HCT116 (cell line): ENCODE measurements around the gene GALNT13. TPM values are rescaled to one million over a fixed set of nuclear protein-coding genes. Genes with fewer than 3 reads are reported as not detected.

Experiments
- ATAC-seq: fragments of 200-7000 bp; cut with Tn5 transposase; 2 replicates; pipeline ENCODE4 v1.9.1; 2020; ENCODE audit warnings: mild to moderate bottlenecking, moderate library complexity
- BruUV-seq: library from RNA; stranded (reverse); fragments of 400-500 nt; replicated peaks from 2 replicates; lab custom pipeline; 2021; lab: Mats Ljungman, UMichigan
- CTCF ChIA-PET: fragments of 300-600 bp; sonication (Branson Sonifier 250); formaldehyde crosslinking; loops from one replicate; lab custom pipeline; 2021; ENCODE audit warnings: antibody characterized with exemption; lab: Charles Lee
- POLR2A ChIA-PET: fragments of 300-600, 350-600 bp; sonication (Branson Sonifier 250); formaldehyde crosslinking; loops from one replicate; lab custom pipeline; 2021; ENCODE audit warnings: antibody characterized with exemption; lab: Charles Lee
- RAD21 ChIA-PET, 2 experiments: fragments of 300-600 bp; sonication (Branson Sonifier 250); formaldehyde crosslinking; loops; one replicate each; lab custom pipeline; 2023; ENCODE audit warnings: low total read pairs in 2 of 2; ENCODE audit not compliant: uncharacterized antibody in 2 of 2, unreplicated experiment in 2 of 2, low non-redundant PET in 1 of 2; lab: Charles Lee
- DNase-seq: peaks from one replicate; pipeline ENCODE4 v3.0.0-alpha.2; 2010; ENCODE audit warnings: low read depth, low spot score
- H2AFZ ChIP-seq: fragments of 200-600 bp; shearing (Covaris generic), sonication (generic); 2 replicates; pipeline ENCODE4 v1.6.1; 2017; ENCODE audit warnings: low read depth, mixed run types, mixed read lengths, antibody characterized with exemption, low read length; ENCODE audit not compliant: poor library complexity, severe bottlenecking
- H3K27ac ChIP-seq: 2 replicates; pipeline ENCODE4 v1.5.1; 2012; ENCODE audit warnings: low read depth, low read length
- H3K27me3 ChIP-seq: fragments of 200-600 bp; sonication (generic); 2 replicates; pipeline ENCODE4 v1.6.1; 2016; ENCODE audit warnings: mixed run types, low read length, mixed read lengths; ENCODE audit not compliant: insufficient read depth
- H3K36me3 ChIP-seq, 2 experiments: fragments of 200-500 bp in 1 of 2; fragments of 200-600 bp in 1 of 2; sonication (Bioruptor generic) in 1 of 2; sonication (generic) in 1 of 2; 2 replicates each; pipeline versions ENCODE4 v1.5.1 to v1.6.1; 2014 to 2016; ENCODE audit warnings: low read length in 2 of 2, inconsistent platforms in 1 of 2, mixed read lengths in 1 of 2, mixed run types in 1 of 2; ENCODE audit not compliant: insufficient read depth in 2 of 2, control insufficient read depth in 1 of 2
- H3K4me1 ChIP-seq, 2 experiments: fragments of 200-600 bp in 1 of 2; sonication (generic) in 1 of 2; 2 replicates each; pipeline versions ENCODE4 v1.5.1 to v1.6.1; 2012 to 2017; ENCODE audit warnings: low read length in 2 of 2, inconsistent platforms in 1 of 2, mild to moderate bottlenecking in 1 of 2, mixed read lengths in 1 of 2, mixed run types in 1 of 2, moderate library complexity in 1 of 2; ENCODE audit not compliant: insufficient read depth in 2 of 2, control insufficient read depth in 1 of 2
- H3K4me2 ChIP-seq: fragments of 200-600 bp; sonication (generic); 2 replicates; pipeline ENCODE4 v1.6.1; 2017; ENCODE audit warnings: mixed run types, low read length, mixed read lengths
- H3K4me3 ChIP-seq, 2 experiments: fragments of 200-600 bp in 1 of 2; sonication (generic) in 1 of 2; replicated peaks in 1 of 2; 2 replicates each; pipeline ENCODE4 v1.5.1; 2011 to 2016; ENCODE audit warnings: low read length in 2 of 2, control low read depth in 1 of 2, low read depth in 1 of 2, mild to moderate bottlenecking in 1 of 2, mixed read lengths in 1 of 2, mixed run types in 1 of 2
- H3K79me2 ChIP-seq: fragments of 200-600 bp; sonication (generic); 2 replicates; pipeline ENCODE4 v1.6.1; 2017; ENCODE audit warnings: mild to moderate bottlenecking, mixed run types, low read length, moderate library complexity, mixed read lengths; ENCODE audit not compliant: insufficient read depth
- H3K9ac ChIP-seq: fragments of 200-600 bp; sonication (generic); 2 replicates; pipeline ENCODE4 v1.6.1; 2016; ENCODE audit warnings: low read length, mixed read lengths
- H3K9me2 ChIP-seq: fragments of 200-600 bp; sonication (generic), shearing (Covaris generic); 2 replicates; pipeline ENCODE4 v1.6.1; 2017; ENCODE audit warnings: mixed run types, mild to moderate bottlenecking, moderate library complexity; ENCODE audit not compliant: insufficient read depth
- H3K9me3 ChIP-seq, 2 experiments: fragments of 200-500 bp in 1 of 2; fragments of 200-600 bp in 1 of 2; sonication (Bioruptor generic) in 1 of 2; sonication (generic) in 1 of 2; 2 replicates each; pipeline ENCODE4 v1.6.1; 2014 to 2017; ENCODE audit warnings: low read length in 2 of 2, mixed read lengths in 2 of 2, inconsistent platforms in 1 of 2, low read depth in 1 of 2, mild to moderate bottlenecking in 1 of 2, mixed run types in 1 of 2, moderate library complexity in 1 of 2; ENCODE audit not compliant: control insufficient read depth in 1 of 2, insufficient read depth in 1 of 2
- H4K20me1 ChIP-seq: fragments of 200-600 bp; sonication (generic), shearing (Covaris generic); 2 replicates; pipeline ENCODE4 v1.6.1; 2017; ENCODE audit warnings: mixed run types, mild to moderate bottlenecking, moderate library complexity; ENCODE audit not compliant: insufficient read depth
- ATF3 ChIP-seq: IDR thresholded peaks from 2 replicates; pipeline ENCODE4 v1.6.1; 2012
- CEBPB ChIP-seq: IDR thresholded peaks from 2 replicates; pipeline ENCODE4 v1.6.1; 2012; ENCODE audit warnings: low read depth
- CTCF ChIP-seq, 3 experiments: fragments of 200-600 bp in 1 of 3; sonication (generic) in 1 of 3; IDR thresholded peaks in 2 of 3; conservative IDR thresholded peaks in 1 of 3; 2 replicates each; pipeline ENCODE4 v1.5.1; 2012 to 2017; ENCODE audit warnings: low read depth in 2 of 3, low read length in 2 of 3, antibody characterized with exemption in 1 of 3, borderline replicate concordance in 1 of 3, control low read depth in 1 of 3, mild to moderate bottlenecking in 1 of 3, mixed read lengths in 1 of 3, mixed run types in 1 of 3, moderate library complexity in 1 of 3; ENCODE audit not compliant: insufficient read depth in 1 of 3
- EGR1 ChIP-seq: IDR thresholded peaks from 2 replicates; pipeline ENCODE4 v1.6.1; 2012; ENCODE audit warnings: low read depth
- ELF1 ChIP-seq: IDR thresholded peaks from 2 replicates; pipeline ENCODE4 v1.6.1; 2012; ENCODE audit warnings: low read depth, borderline replicate concordance
- EZH2phosphoT487 ChIP-seq: fragments of 200-600 bp; IDR thresholded peaks from 2 replicates; pipeline ENCODE4 v1.6.1; 2018; ENCODE audit warnings: antibody characterized with exemption, borderline replicate concordance
- FOSL1 ChIP-seq: IDR thresholded peaks from 2 replicates; pipeline ENCODE4 v1.6.1; 2012; ENCODE audit warnings: low read depth
- POLR2AphosphoS5 ChIP-seq: IDR thresholded peaks from 2 replicates; pipeline ENCODE4 v1.6.1; 2011; ENCODE audit warnings: mild to moderate bottlenecking, low read depth, low read length, moderate library complexity
- RAD21 ChIP-seq: IDR thresholded peaks from 2 replicates; pipeline ENCODE4 v1.6.1; 2012; ENCODE audit warnings: low read depth, mild to moderate bottlenecking
- SP1 ChIP-seq: IDR thresholded peaks from 2 replicates; pipeline ENCODE4 v1.6.1; 2012; ENCODE audit warnings: low read depth
- TCF7L2 ChIP-seq: IDR thresholded peaks from 2 replicates; pipeline ENCODE4 v1.7.0; 2011; ENCODE audit warnings: borderline replicate concordance, inconsistent platforms; ENCODE audit not compliant: insufficient read depth, insufficient read length; ENCODE audit errors: extremely low read depth
- YY1 ChIP-seq: IDR thresholded peaks from 2 replicates; pipeline ENCODE4 v1.6.1; 2011; ENCODE audit warnings: low read length, low read depth, moderate library complexity, mild to moderate bottlenecking; ENCODE audit not compliant: insufficient replicate concordance; ENCODE audit errors: extremely low read depth
- ZNF274 ChIP-seq: fragments of 200-500 bp; sonication (Bioruptor generic); IDR thresholded peaks from 2 replicates; pipeline ENCODE4 v1.6.1; 2014; ENCODE audit warnings: mild to moderate bottlenecking, low read depth, low read length, inconsistent platforms
- intact Hi-C: fragments of 100-400 bp; cut with micrococcal nuclease; formaldehyde crosslinking; loops from 2 replicates; pipeline ENCODE4 v1.10.0; 2022
- total RNA-seq: library from RNA; stranded (reverse); gene quantifications from one replicate; pipeline ENCODE4 v1.2.1, GENCODE V29; 2021; ENCODE audit not compliant: unreplicated experiment
- TF ChIP-seq, protein P1 (sequence below): IDR thresholded peaks from 2 replicates; pipeline ENCODE4 v1.6.1; 2012

GALNT13 gene
- total RNA-seq, 1 experiment from 2014 or later = 0.44 TPM

GRCh38 chr2:154427453-154427852, 555.7 kb downstream of the GALNT13 start:
- ATAC-seq (no peak), DNase-seq (no peak)
- ChIA-PET POLR2A (no interaction called here), RAD21 (no interaction called here), CTCF (no interaction called here)
- Histone ChIP-seq H3K36me3 (no peaks in the 10 kb centered on the region), H3K79me2 (no peaks in the 10 kb centered on the region), H3K9ac (no peak overlapping the region), H3K4me2 (no peak overlapping the region), H3K27ac (no peak overlapping the region), H3K9me2 (no peaks in the 10 kb centered on the region), H3K4me1 (no peaks in the 10 kb centered on the region), H3K4me3 (no peak overlapping the region), H3K27me3 (no peaks in the 10 kb centered on the region), H4K20me1 (no peaks in the 10 kb centered on the region), H3K9me3 (no peaks in the 10 kb centered on the region), H2AFZ (no peak overlapping the region)
- intact Hi-C loops = no loop called here
- BruUV-seq = no TSS peak
- TF ChIP-seq FOSL1 (no peak), CTCF (IDR thresholded peaks at IDR 0.05 in 2 of 3, conservative IDR thresholded peaks at IDR 0.05 in 1 of 3; ENCODE audit: borderline replicate concordance in 1 of 3, insufficient read depth in 1 of 3, low read depth in 2 of 3, low read length in 2 of 3) (no peak), ATF3 (no peak), ZNF274 (no peak), EZH2phosphoT487 (no peak), SP1 (no peak), ELF1 (no peak), YY1 (no peak), POLR2AphosphoS5 (no peak), CEBPB (no peak), TCF7L2 (no peak), EGR1 (no peak), RAD21 (no peak)
- TF ChIP-seq, protein P1, sequence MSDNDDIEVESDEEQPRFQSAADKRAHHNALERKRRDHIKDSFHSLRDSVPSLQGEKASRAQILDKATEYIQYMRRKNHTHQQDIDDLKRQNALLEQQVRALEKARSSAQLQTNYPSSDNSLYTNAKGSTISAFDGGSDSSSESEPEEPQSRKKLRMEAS = no peak
